ENCODE data around the gene APP.

Gene APP

GRCh38 chr21:25997788-25998611 lies 172.6 kb downstream of the APP start:
- Mint-ChIP-seq H3K27me3 (ENCODE audit: low read depth, poor library complexity) (no peaks in the 10 kb centered on the region), H3K36me3 (ENCODE audit: low read depth) (peaks cover 52% of the 10 kb centered on the region), H3K27ac (no peak overlapping the region), H3K9me3 (no peaks in the 10 kb centered on the region), H3K4me1 (peaks cover 44% of the 10 kb centered on the region), H3K4me3 (no peak overlapping the region)
- no peak for TF ChIP-seq CTCF (IDR thresholded peaks at IDR 0.05)
- DNase-seq: no peak

GRCh38 chr21:25995278-25995677 lies 175.3 kb downstream of the APP start:
- no peak for DNase-seq
- Mint-ChIP-seq H3K27me3 (ENCODE audit: low read depth, poor library complexity) (no peaks in the 10 kb centered on the region), H3K4me1 (peaks cover 35% of the 10 kb centered on the region), H3K9me3 (no peaks in the 10 kb centered on the region), H3K36me3 (ENCODE audit: low read depth) (peaks cover 56% of the 10 kb centered on the region), H3K27ac (no peak overlapping the region), H3K4me3 (no peak overlapping the region)
- no peak for TF ChIP-seq CTCF (IDR thresholded peaks at IDR 0.05)

GRCh38 chr21:25994758-25995163 lies 175.8 kb downstream of the APP start:
- Mint-ChIP-seq H3K27me3 (ENCODE audit: low read depth, poor library complexity) (no peaks in the 10 kb centered on the region), H3K36me3 (ENCODE audit: low read depth) (peaks cover 59% of the 10 kb centered on the region), H3K27ac (no peak overlapping the region), H3K4me1 (peaks cover 30% of the 10 kb centered on the region), H3K4me3 (no peak overlapping the region), H3K9me3 (no peaks in the 10 kb centered on the region)
- DNase-seq: no peak
- TF ChIP-seq CTCF (IDR thresholded peaks at IDR 0.05): no peak

GRCh38 chr21:25988738-25989137 lies 181.8 kb downstream of the APP start:
- peaks cover 8% of the 10 kb centered on the region for H3K4me1 Mint-ChIP-seq
- H3K4me3 Mint-ChIP-seq: no peak overlapping the region
- H3K27ac Mint-ChIP-seq: no peak overlapping the region
- no peaks in the 10 kb centered on the region for H3K9me3 Mint-ChIP-seq
- H3K36me3 Mint-ChIP-seq (ENCODE audit: low read depth): peaks cover 64% of the 10 kb centered on the region
- DNase-seq: no peak
- no peak for TF ChIP-seq CTCF (IDR thresholded peaks at IDR 0.05)
- H3K27me3 Mint-ChIP-seq (ENCODE audit: low read depth, poor library complexity): no peaks in the 10 kb centered on the region

GRCh38 chr21:25987531-25987930 lies 183.0 kb downstream of the APP start:
- Mint-ChIP-seq H3K27ac (peak overlapping the region; percentile 4), H3K4me3 (no peak overlapping the region)

More at GRCh38 chr21:25987531-25987930, 183.0 kb downstream of the APP start:
- no peaks in the 10 kb centered on the region for H3K9me3 Mint-ChIP-seq
- peaks cover 8% of the 10 kb centered on the region for H3K4me1 Mint-ChIP-seq
- peaks cover 59% of the 10 kb centered on the region for H3K36me3 Mint-ChIP-seq (ENCODE audit: low read depth)
- no peaks in the 10 kb centered on the region for H3K27me3 Mint-ChIP-seq (ENCODE audit: low read depth, poor library complexity)
- DNase-seq: no peak
- no peak for TF ChIP-seq CTCF (IDR thresholded peaks at IDR 0.05)

All from nephron progenitor cell (in vitro differentiated cells).